HUES64 (cell line): ENCODE measurements around the gene RAC2.

Experiments used
- H3K27ac ChIP-seq: 2 replicates; pipeline ENCODE4 v1.7.0; 2013; ENCODE audit warnings: low read depth, low read length, inconsistent platforms
- H3K27me3 ChIP-seq: 2 replicates; pipeline ENCODE4 v1.6.1; 2013; ENCODE audit warnings: mild to moderate bottlenecking, low read length; ENCODE audit not compliant: insufficient read depth
- H3K36me3 ChIP-seq: 2 replicates; pipeline ENCODE4 v1.6.1; 2013; ENCODE audit warnings: mild to moderate bottlenecking, low read length; ENCODE audit not compliant: insufficient read depth
- H3K4me1 ChIP-seq: 2 replicates; pipeline ENCODE4 v1.6.1; 2013; ENCODE audit warnings: mild to moderate bottlenecking, low read length, moderate library complexity; ENCODE audit not compliant: insufficient read depth
- H3K4me3 ChIP-seq: 2 replicates; pipeline ENCODE4 v1.5.1; 2013; ENCODE audit warnings: mild to moderate bottlenecking, low read length, moderate library complexity
- H3K9ac ChIP-seq: 2 replicates; pipeline ENCODE4 v1.6.1; 2013; ENCODE audit warnings: mild to moderate bottlenecking, low read depth, low read length
- H3K9me3 ChIP-seq: 2 replicates; pipeline ENCODE4 v1.6.1; 2013; ENCODE audit warnings: low read depth, low read length; ENCODE audit not compliant: insufficient read depth
- WGBS: fragments of 150-250, 120-280 bp; methylation state at CpG from one replicate; pipeline ENCODE4 v1.1.7; 2013; ENCODE audit warnings: missing lambda C conversion rate; 5-methylcytosine and 5-hydroxymethylcytosine counted together

RAC2 gene

GRCh38 chr22:37263966-37264887 lies 20.2 kb upstream of the RAC2 start:
- Histone ChIP-seq H3K27me3 (peaks cover 16% of the 10 kb centered on the region), H3K4me1 (peaks cover 2% of the 10 kb centered on the region), H3K4me3 (no peak overlapping the region), H3K9me3 (peaks cover 15% of the 10 kb centered on the region), H3K36me3 (no peaks in the 10 kb centered on the region), H3K9ac (no peak overlapping the region), H3K27ac (no peak overlapping the region)
- WGBS: 80% methylated on average over 10 of the region's 10 CpGs

DNA sequence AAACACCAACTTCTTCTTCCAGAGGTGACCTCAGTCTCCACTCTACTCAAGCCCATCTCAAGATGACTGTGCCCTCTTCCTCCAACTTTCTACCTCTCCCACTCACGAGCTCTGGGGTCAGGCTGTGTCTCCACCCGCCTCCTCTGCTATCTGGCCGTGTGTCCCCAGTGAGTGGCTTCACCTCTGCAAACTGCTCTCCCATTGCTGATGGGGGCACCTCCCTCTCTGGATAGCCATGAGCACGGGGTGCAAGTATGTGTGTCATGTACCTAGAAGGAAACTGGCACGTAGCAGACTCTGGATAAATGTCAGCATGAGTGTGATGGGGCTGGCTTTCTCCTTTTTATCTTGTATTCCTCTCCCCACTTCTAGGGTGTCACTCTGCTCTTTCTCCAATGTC lies 18.3 kb upstream of the RAC2 start:
- Histone ChIP-seq H3K4me3 (no peak overlapping the region), H3K27me3 (peaks cover 20% of the 10 kb centered on the region), H3K9me3 (peaks cover 15% of the 10 kb centered on the region), H3K27ac (no peak overlapping the region), H3K9ac (no peak overlapping the region), H3K4me1 (peaks cover 11% of the 10 kb centered on the region), H3K36me3 (no peaks in the 10 kb centered on the region)
- 76% methylated on average over 4 of the region's 5 CpGs for WGBS

GRCh38 chr22:37260901-37261336 lies 16.9 kb upstream of the RAC2 start:
- peaks cover 15% of the 10 kb centered on the region for H3K9me3 ChIP-seq
- 28% methylated on average over 14 of the region's 14 CpGs for WGBS

DNA sequence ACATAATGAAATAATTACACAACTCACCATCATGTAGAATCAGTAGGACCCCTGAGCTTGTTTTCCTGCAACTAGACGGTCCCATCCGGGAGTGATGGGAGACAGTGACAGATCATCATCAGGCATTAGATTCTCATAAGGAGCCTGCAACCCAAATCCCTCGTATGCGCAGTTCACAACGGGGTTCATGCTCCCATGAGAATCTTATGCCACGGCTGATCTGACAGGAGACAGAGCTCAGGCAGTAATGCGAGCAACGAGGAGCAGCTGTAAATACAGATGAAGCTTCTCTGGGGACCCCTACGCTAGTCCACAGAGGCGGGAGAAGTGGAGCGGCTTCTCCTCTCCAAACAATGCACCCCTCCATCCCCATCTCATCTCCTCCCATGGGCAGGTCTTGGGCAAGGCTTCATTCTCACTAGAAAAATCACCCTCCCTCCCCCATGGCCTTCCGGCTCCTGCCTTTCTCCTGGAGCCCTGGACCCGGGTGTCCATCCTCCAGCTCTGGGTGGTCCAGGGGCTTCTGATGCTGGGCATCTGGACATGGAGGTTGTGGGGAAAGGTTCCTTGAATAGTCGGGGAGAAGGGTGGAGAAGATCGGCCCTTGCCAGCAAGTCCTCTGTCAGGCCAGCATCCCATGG lies 16.2 kb upstream of the RAC2 start:
- Histone ChIP-seq H3K27ac (no peak overlapping the region), H3K9me3 (peaks cover 15% of the 10 kb centered on the region), H3K4me3 (no peak overlapping the region), H3K36me3 (no peaks in the 10 kb centered on the region), H3K4me1 (peaks cover 11% of the 10 kb centered on the region), H3K9ac (no peak overlapping the region), H3K27me3 (peaks cover 20% of the 10 kb centered on the region)
- WGBS: 85% methylated on average over 15 of the region's 15 CpGs

More at GRCh38 chr22:37260901-37261336, 16.9 kb upstream of the RAC2 start:
- H3K4me3 ChIP-seq: no peak overlapping the region
- no peak overlapping the region for H3K9ac ChIP-seq
- H3K27me3 ChIP-seq: peaks cover 20% of the 10 kb centered on the region
- no peak overlapping the region for H3K27ac ChIP-seq
- no peaks in the 10 kb centered on the region for H3K36me3 ChIP-seq
- H3K4me1 ChIP-seq: peaks cover 11% of the 10 kb centered on the region

DNA sequence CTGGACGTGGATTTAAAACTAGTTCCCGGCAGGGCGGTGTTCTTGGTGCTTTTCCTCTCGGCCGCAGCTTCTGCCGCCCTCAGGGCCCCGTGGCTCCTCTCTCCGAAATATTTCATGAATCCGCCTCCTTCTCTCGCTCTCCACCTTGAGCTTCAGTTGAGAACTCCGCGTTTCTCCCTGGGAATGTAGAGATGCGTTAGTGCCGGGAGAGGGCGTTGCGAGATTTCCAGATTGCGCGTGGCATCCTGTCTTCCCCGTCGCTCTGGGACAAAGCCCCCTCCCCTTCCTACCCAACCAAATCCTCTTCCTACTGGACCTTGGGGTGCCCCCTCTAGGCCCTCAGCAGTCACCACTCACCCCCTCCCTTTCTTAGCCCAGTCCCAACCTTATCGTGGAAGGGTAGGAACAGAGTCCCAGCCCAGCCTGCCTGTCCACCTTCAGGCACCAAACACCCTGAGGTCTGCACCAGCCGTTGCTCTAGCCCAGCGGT lies 15.5 kb upstream of the RAC2 start:
- no peak overlapping the region for H3K27ac ChIP-seq
- peaks cover 20% of the 10 kb centered on the region for H3K27me3 ChIP-seq
- peaks cover 11% of the 10 kb centered on the region for H3K4me1 ChIP-seq
- H3K36me3 ChIP-seq: no peaks in the 10 kb centered on the region
- whole genome bisulfite sequencing: 11% methylated on average over 23 of the region's 23 CpGs
- peaks cover 12% of the 10 kb centered on the region for H3K9me3 ChIP-seq
- 0 out of 2 replicates have a peak overlapping the region, but pooled peaks have one; percentile 15 for H3K9ac ChIP-seq
- peak overlapping the region; percentile 29 for H3K4me3 ChIP-seq

DNA sequence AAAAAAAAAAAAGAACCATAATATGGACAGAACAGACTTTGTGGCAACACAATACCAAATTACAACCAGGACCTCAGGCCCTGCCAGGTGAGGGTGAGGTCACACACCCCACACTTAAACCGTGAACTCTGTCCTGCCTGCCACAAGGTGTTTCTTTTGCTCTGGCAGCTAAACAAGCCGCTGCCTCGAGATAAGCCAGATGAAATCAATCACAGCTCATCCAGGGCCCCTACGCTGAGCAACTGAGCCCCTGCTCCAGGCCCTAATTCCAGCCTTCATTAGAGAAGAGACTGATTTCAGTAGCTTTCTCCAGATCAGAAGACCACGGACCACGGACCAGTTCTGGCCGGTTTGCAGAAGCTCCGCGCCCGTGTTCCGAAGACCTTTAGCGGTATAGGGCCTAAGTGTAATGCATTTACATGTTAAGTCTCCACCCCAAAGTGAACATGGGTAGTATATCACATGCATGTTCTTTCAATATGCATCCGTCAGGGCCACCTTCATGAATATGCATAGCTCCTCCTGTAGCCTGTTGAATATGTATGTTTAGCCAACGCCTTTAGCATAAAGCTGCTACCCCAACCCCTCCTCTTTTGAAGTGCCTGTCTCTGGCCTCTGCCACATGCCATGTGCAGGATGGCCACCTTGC lies 14.8 kb upstream of the RAC2 start:
- WGBS: 81% methylated on average over 14 of the region's 14 CpGs
- H3K27ac ChIP-seq: no peak overlapping the region
- no peak overlapping the region for H3K9ac ChIP-seq
- peaks cover 20% of the 10 kb centered on the region for H3K27me3 ChIP-seq
- peaks cover 5% of the 10 kb centered on the region for H3K9me3 ChIP-seq
- H3K4me1 ChIP-seq: peaks cover 11% of the 10 kb centered on the region
- no peaks in the 10 kb centered on the region for H3K36me3 ChIP-seq
- H3K4me3 ChIP-seq: peak overlapping the region; percentile 29; the same call in 1 of the 2 replicates

- Histone ChIP-seq H3K27me3 (peaks cover 20% of the 10 kb centered on the region), H3K9me3 (no peaks in the 10 kb centered on the region), H3K4me1 (peaks cover 11% of the 10 kb centered on the region), H3K9ac (no peak overlapping the region), H3K27ac (no peak overlapping the region), H3K4me3 (no peak overlapping the region), H3K36me3 (no peaks in the 10 kb centered on the region)
- 79% methylated on average over 9 of the region's 9 CpGs for WGBS
Measured at GRCh38 chr22:37258005-37258752, 14.1 kb upstream of the RAC2 start.

- Histone ChIP-seq H3K27ac (no peak overlapping the region), H3K4me1 (peaks cover 11% of the 10 kb centered on the region), H3K9ac (no peak overlapping the region), H3K9me3 (no peaks in the 10 kb centered on the region), H3K27me3 (peaks cover 20% of the 10 kb centered on the region), H3K4me3 (no peak overlapping the region), H3K36me3 (no peaks in the 10 kb centered on the region)
- 80% methylated on average over 10 of the region's 10 CpGs for WGBS
Measured at GRCh38 chr22:37256075-37256726, 12.1 kb upstream of the RAC2 start.

GRCh38 chr22:37255558-37256006 lies 11.5 kb upstream of the RAC2 start:
- Histone ChIP-seq H3K4me3 (no peak overlapping the region), H3K27ac (no peak overlapping the region)

GRCh38 chr22:37254867-37255233 lies 10.8 kb upstream of the RAC2 start:
- H3K27ac ChIP-seq: no peak overlapping the region

More at GRCh38 chr22:37255558-37256006, 11.5 kb upstream of the RAC2 start:
- Histone ChIP-seq H3K9ac (no peak overlapping the region), H3K9me3 (no peaks in the 10 kb centered on the region), H3K36me3 (no peaks in the 10 kb centered on the region), H3K27me3 (peaks cover 18% of the 10 kb centered on the region), H3K4me1 (peaks cover 11% of the 10 kb centered on the region)

More at GRCh38 chr22:37254867-37255233, 10.8 kb upstream of the RAC2 start:
- Histone ChIP-seq H3K9me3 (no peaks in the 10 kb centered on the region), H3K4me1 (peaks cover 11% of the 10 kb centered on the region), H3K27me3 (peaks cover 10% of the 10 kb centered on the region), H3K9ac (no peak overlapping the region), H3K36me3 (no peaks in the 10 kb centered on the region), H3K4me3 (no peak overlapping the region)
- 70% methylated on average over 4 of the region's 5 CpGs for WGBS
